ENCODE results near the gene TIGAR. TPM values are rescaled to one million over a fixed set of nuclear protein-coding genes. Genes with fewer than 3 reads are reported as not detected.
A peak's percentile ranks its signal among the peaks of the same experiment; 100 is the strongest.

TIGAR gene
- total RNA-seq, 4 donors from 2014 or later, result 1.7 to 8.0 (median 3.0) TPM

DNA sequence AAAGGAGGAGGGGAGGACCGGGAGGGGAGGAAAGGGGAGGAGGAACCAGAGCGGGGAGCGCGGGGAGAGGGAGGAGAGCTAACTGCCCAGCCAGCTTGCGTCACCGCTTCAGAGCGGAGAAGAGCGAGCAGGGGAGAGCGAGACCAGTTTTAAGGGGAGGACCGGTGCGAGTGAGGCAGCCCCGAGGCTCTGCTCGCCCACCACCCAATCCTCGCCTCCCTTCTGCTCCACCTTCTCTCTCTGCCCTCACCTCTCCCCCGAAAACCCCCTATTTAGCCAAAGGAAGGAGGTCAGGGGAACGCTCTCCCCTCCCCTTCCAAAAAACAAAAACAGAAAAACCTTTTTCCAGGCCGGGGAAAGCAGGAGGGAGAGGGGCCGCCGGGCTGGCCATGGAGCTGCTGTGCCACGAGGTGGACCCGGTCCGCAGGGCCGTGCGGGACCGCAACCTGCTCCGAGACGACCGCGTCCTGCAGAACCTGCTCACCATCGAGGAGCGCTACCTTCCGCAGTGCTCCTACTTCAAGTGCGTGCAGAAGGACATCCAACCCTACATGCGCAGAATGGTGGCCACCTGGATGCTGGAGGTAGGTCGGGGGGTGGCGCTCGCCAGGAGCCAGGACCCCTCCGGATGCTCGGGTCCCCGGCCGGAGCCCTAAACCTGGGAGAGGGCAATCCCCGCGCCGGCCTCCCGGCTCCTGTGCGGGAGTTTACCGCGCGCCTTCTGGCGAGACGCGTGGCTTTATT is 47.2 kb upstream of the TIGAR start, which contains the start of gene CCND2:
CCND2 (plus strand) TSS at position 111 of the 744 bp plus-strand sequence; CDS start at position 390, 279 bp downstream.
- Histone ChIP-seq H3K4me3 (peak within 1 kb of the TSS; percentile 55 to 89 (median 74)), H3K27me3 (no peaks in the 10 kb centered on the region), H3K9me3 (no peaks in the 10 kb centered on the region), H3K27ac (peak within 1 kb of the TSS; percentile 89 to 96 (median 94)), H3K4me1 (peaks cover 0 to 63% (median 8%) of the 10 kb centered on the region in 4 donors), H3K36me3 (no peaks in the 10 kb centered on the region)
- peak; percentile 87 to 94 (median 88) for DNase-seq
- TF ChIP-seq, protein P1, sequence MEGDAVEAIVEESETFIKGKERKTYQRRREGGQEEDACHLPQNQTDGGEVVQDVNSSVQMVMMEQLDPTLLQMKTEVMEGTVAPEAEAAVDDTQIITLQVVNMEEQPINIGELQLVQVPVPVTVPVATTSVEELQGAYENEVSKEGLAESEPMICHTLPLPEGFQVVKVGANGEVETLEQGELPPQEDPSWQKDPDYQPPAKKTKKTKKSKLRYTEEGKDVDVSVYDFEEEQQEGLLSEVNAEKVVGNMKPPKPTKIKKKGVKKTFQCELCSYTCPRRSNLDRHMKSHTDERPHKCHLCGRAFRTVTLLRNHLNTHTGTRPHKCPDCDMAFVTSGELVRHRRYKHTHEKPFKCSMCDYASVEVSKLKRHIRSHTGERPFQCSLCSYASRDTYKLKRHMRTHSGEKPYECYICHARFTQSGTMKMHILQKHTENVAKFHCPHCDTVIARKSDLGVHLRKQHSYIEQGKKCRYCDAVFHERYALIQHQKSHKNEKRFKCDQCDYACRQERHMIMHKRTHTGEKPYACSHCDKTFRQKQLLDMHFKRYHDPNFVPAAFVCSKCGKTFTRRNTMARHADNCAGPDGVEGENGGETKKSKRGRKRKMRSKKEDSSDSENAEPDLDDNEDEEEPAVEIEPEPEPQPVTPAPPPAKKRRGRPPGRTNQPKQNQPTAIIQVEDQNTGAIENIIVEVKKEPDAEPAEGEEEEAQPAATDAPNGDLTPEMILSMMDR (IDR thresholded peaks at IDR 0.05), result no peak
- peak; percentile 90 to 97 for TF ChIP-seq POLR2A (IDR thresholded peaks at IDR 0.05)

DNA sequence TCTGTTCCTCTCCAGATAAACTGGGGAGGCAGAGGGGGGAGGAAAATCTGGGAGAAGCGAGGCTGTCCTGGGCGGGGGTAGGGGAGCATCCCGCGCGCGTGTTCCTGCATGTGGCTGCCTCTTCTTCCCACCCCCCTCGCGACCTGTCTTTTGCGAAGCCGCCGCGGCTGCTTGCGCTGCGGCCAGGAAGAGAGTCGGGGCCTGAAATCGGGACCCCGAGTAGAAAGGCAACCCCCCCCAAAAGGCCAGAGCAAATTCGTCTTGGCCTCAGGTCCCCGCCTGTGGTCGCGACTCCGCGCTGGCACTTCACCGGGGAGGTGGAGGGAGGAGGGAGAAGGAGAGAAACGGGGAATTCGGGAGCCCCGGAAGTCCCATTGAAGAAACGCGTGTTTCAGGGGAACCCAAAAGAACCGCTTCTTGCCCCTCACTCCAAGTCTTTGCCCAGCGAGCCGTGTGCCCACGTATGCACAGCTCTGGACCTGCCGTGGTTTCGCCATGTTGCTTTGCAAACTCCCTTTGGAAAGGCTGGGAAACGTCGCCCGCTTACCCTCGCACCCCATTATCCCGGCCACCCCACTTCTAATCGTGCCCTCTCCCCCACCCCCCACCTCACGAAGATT is 46.5 kb upstream of the TIGAR start:
- Histone ChIP-seq H3K4me3 (peak overlapping the region; percentile 55 to 89 (median 74)), H3K27me3 (no peaks in the 10 kb centered on the region), H3K9me3 (no peaks in the 10 kb centered on the region), H3K4me1 (peaks cover 0 to 69% (median 8%) of the 10 kb centered on the region in 4 donors), H3K36me3 (peaks cover 0 to 2% (median 0%) of the 10 kb centered on the region in 3 donors), H3K27ac (peak overlapping the region; percentile 89 to 96 (median 94))
- no peak for TF ChIP-seq POLR2A (IDR thresholded peaks at IDR 0.05)
- peak; percentile 44 to 70 (median 65) for DNase-seq

- H3K4me3 ChIP-seq, result peak overlapping the region; percentile 55 to 89 (median 74)
- H3K36me3 ChIP-seq, result peaks cover 0 to 9% (median 0%) of the 10 kb centered on the region in 3 donors
- TF ChIP-seq, protein P1 (IDR thresholded peaks at IDR 0.05), result no peak
- no peak for TF ChIP-seq POLR2A (IDR thresholded peaks at IDR 0.05)
- peak overlapping the region; percentile 89 to 96 (median 94) for H3K27ac ChIP-seq
- DNase-seq, result peak in 1 of 3 donors; percentile 67
- H3K4me1 ChIP-seq, result peaks cover under 1 to 71% (median 10%) of the 10 kb centered on the region in 4 donors
- no peaks in the 10 kb centered on the region for H3K9me3 ChIP-seq
- no peaks in the 10 kb centered on the region for H3K27me3 ChIP-seq
Observed at GRCh38 chr12:4275016-4275869, 45.8 kb upstream of the TIGAR start.

DNA sequence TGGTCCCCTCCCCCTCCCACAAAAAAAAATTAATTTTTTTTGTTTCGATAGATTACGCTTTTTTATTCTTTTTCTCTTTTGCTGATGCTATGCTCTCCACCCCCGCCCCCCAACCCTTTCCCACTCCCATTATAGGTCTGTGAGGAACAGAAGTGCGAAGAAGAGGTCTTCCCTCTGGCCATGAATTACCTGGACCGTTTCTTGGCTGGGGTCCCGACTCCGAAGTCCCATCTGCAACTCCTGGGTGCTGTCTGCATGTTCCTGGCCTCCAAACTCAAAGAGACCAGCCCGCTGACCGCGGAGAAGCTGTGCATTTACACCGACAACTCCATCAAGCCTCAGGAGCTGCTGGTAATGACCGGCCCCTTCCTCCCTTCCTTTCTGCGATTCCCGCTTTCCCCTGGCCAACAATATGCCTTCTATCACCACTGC is 45.1 kb upstream of the TIGAR start:
- H3K4me1 ChIP-seq, result peaks cover 7 to 71% (median 13%) of the 10 kb centered on the region in 4 donors
- H3K36me3 ChIP-seq, result peaks cover 0 to 13% (median 0%) of the 10 kb centered on the region in 3 donors
- TF ChIP-seq, protein P1 (IDR thresholded peaks at IDR 0.05), result no peak
- no peak for TF ChIP-seq POLR2A (IDR thresholded peaks at IDR 0.05)
- H3K27me3 ChIP-seq, result no peaks in the 10 kb centered on the region
- DNase-seq, result peak in 1 of 3 donors; percentile 60
- peak overlapping the region; percentile 89 to 96 (median 94) for H3K27ac ChIP-seq
- no peaks in the 10 kb centered on the region for H3K9me3 ChIP-seq
- peak overlapping the region; percentile 55 to 89 (median 74) for H3K4me3 ChIP-seq

GRCh38 chr12:4276524-4277204 is 44.3 kb upstream of the TIGAR start:
- Histone ChIP-seq H3K4me1 (peaks cover 8 to 75% (median 13%) of the 10 kb centered on the region in 4 donors), H3K9me3 (no peaks in the 10 kb centered on the region), H3K4me3 (peak overlapping the region in 1 of 4 donors; percentile 89), H3K27ac (peak overlapping the region in 3 of 4 donors; percentile 93 to 96 (median 95)), H3K36me3 (peaks cover 0 to 21% (median 0%) of the 10 kb centered on the region in 3 donors), H3K27me3 (no peaks in the 10 kb centered on the region)
- peak; percentile 84 to 95 (median 85) for DNase-seq
- no peak for TF ChIP-seq POLR2A (IDR thresholded peaks at IDR 0.05)
- TF ChIP-seq, protein P1 (IDR thresholded peaks at IDR 0.05), result peak; percentile 87 to 98 (median 94)
